ENCODE results near the gene RAD54L2.

Gene RAD54L2

GRCh38 chr3:51538459-51539290 is at the start of gene RAD54L2:
RAD54L2 (plus strand) TSS chr3:51538719; CDS start chr3:51590421, 51,702 bp downstream.
- H3K36me3 ChIP-seq (ENCODE audit: control insufficient read depth, insufficient read depth, low read length), result no peaks in the 10 kb centered on the region
- no peaks in the 10 kb centered on the region for H3K27me3 ChIP-seq (ENCODE audit: control insufficient read depth, insufficient read depth, low read length)
- H3K4me3 ChIP-seq (ENCODE audit: low read depth, low read length), result peak within 1 kb of the TSS; percentile 78
- H3K9ac ChIP-seq, result peak within 1 kb of the TSS; percentile 96
- peak within 1 kb of the TSS; percentile 96 for H2AFZ ChIP-seq
- H3K4me2 ChIP-seq (ENCODE audit: low read length), result peak within 1 kb of the TSS; percentile 86
- H3K4me1 ChIP-seq, result peaks cover 4% of the 10 kb centered on the region
- peaks cover 17% of the 10 kb centered on the region for H3K79me2 ChIP-seq
- peak within 1 kb of the TSS; percentile 72 for H3K27ac ChIP-seq
- peak; percentile 8 for TF ChIP-seq CTCF (IDR thresholded peaks at IDR 0.05)
- H3K9me3 ChIP-seq (ENCODE audit: control insufficient read depth, low read length), result no peaks in the 10 kb centered on the region

- Histone ChIP-seq H3K9me3 (ENCODE audit: control insufficient read depth, low read length) (no peaks in the 10 kb centered on the region), H3K36me3 (ENCODE audit: control insufficient read depth, insufficient read depth, low read length) (no peaks in the 10 kb centered on the region), H3K4me2 (ENCODE audit: low read length) (peak overlapping the region; percentile 56), H2AFZ (peak overlapping the region; percentile 73), H3K4me1 (no peaks in the 10 kb centered on the region), H3K27ac (peak overlapping the region; percentile 94), H3K79me2 (peaks cover 22% of the 10 kb centered on the region), H3K4me3 (ENCODE audit: low read depth, low read length) (peak overlapping the region; percentile 90), H3K27me3 (ENCODE audit: control insufficient read depth, insufficient read depth, low read length) (no peaks in the 10 kb centered on the region), H3K9ac (peak overlapping the region; percentile 77)
- no peak for TF ChIP-seq CTCF (IDR thresholded peaks at IDR 0.05)
Measured at GRCh38 chr3:51498876-51499738, 39.4 kb upstream of the RAD54L2 start.

DNA sequence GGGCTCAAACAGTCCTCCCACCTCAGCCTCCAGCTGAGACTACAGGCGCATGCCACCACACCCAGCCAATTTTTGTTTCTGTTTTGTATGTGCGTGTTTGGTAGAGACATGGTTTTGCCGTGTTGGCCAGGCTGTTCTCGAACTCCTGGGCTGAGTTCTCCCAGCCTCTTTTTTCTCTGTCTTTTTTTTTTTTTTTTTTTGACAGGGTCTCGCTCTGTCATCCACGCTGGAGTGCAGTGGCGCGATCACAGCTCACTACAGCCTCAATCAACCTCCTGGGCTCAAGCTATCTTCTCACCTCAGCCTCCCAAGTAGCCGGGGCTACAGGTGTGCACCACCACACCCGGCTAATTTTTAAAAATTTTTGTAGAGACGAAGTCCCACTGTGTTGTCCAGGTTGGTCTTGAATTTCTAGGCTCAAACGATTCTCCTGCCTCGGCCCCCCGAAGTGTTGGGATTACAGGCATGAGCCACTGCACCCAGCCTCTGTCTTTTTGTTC is 37.8 kb upstream of the RAD54L2 start:
- Histone ChIP-seq H3K36me3 (ENCODE audit: control insufficient read depth, insufficient read depth, low read length) (no peaks in the 10 kb centered on the region), H3K4me1 (no peaks in the 10 kb centered on the region), H3K79me2 (peaks cover 21% of the 10 kb centered on the region), H3K4me2 (ENCODE audit: low read length) (peak overlapping the region; percentile 72), H3K27ac (peak overlapping the region; percentile 94), H3K4me3 (ENCODE audit: low read depth, low read length) (peak overlapping the region; percentile 90), H3K27me3 (ENCODE audit: control insufficient read depth, insufficient read depth, low read length) (no peaks in the 10 kb centered on the region), H2AFZ (peak overlapping the region; percentile 87), H3K9me3 (ENCODE audit: control insufficient read depth, low read length) (no peaks in the 10 kb centered on the region), H3K9ac (no peak overlapping the region)
- no peak for TF ChIP-seq CTCF (IDR thresholded peaks at IDR 0.05)

DNA sequence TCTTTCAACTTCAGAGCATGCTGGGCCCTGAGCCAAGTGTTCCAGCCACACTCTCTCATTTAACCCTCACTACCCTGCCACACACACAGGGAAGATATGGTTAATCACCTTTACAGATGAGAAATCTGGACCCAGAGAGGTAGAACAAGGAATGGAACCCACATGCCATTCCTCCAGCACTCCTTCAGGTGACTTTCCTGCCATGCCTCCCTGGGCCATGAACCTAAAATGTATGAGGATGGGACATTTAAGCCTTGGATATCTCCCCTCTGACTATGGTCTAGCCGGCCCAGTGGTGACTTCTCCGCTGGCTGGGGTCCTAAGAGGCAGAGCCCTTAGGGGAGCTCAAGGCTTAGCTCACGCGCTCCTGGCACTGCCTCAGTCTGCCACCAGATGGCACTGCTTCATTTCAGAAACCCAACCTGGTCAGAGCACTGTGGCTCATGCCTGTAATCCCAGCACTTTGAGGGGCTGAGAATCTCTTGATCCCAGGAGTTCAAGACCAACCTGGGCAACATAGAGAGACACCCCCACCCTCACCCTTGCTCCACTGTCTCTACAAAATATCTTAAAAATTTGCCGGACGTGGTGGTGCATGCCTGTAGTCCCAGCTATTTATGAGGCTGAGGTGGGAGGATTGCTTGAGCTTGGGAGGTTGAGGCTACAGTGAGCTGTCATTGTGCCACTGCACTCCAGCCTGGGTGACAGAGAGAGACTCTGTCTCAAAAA is 36.5 kb upstream of the RAD54L2 start:
- no peak overlapping the region for H3K4me3 ChIP-seq (ENCODE audit: low read depth, low read length)
- H3K4me2 ChIP-seq (ENCODE audit: low read length), result no peak overlapping the region
- no peaks in the 10 kb centered on the region for H3K36me3 ChIP-seq (ENCODE audit: control insufficient read depth, insufficient read depth, low read length)
- peaks cover 8% of the 10 kb centered on the region for H3K79me2 ChIP-seq
- no peaks in the 10 kb centered on the region for H3K9me3 ChIP-seq (ENCODE audit: control insufficient read depth, low read length)
- no peak overlapping the region for H3K9ac ChIP-seq
- H3K27ac ChIP-seq, result peak overlapping the region; percentile 30
- H3K27me3 ChIP-seq (ENCODE audit: control insufficient read depth, insufficient read depth, low read length), result no peaks in the 10 kb centered on the region
- peak; percentile 97 for TF ChIP-seq CTCF (IDR thresholded peaks at IDR 0.05)
- peak overlapping the region; percentile 56 for H2AFZ ChIP-seq
- H3K4me1 ChIP-seq, result no peaks in the 10 kb centered on the region
